HTR-8/SVneo (cell line): ENCODE measurements around the gene PYDC1.
"Not testable (repeated sequence)": the region's sequence is repeated elsewhere in the genome, so short reads cannot be mapped to it uniquely, and the experiment has no call there.

Source experiments
- DNase-seq: peaks from one replicate; pipeline ENCODE4 v3.0.0; 2011; ENCODE audit warnings: low spot score, mixed read lengths; ENCODE audit not compliant: insufficient read length
- FAIRE-seq: peaks from 2 replicates; lab custom pipeline; 2011; peaks lifted over from hg19 to GRCh38; lab: Jason Lieb, UNC

PYDC1 gene

GRCh38 chr16:31199430-31200041, 17.4 kb downstream of the PYDC1 start:
- no peak for DNase-seq
- no peak for FAIRE-seq

- DNase-seq (no peak), FAIRE-seq (no peak)
Observed at GRCh38 chr16:31198207-31198882, 18.6 kb downstream of the PYDC1 start.

GRCh38 chr16:31196324-31197088, 20.4 kb downstream of the PYDC1 start:
- FAIRE-seq (no peak), DNase-seq (no peak)

- not testable (repeated sequence) for DNase-seq, FAIRE-seq
Observed at GRCh38 chr16:31195861-31196260, 21.1 kb downstream of the PYDC1 start.

- DNase-seq (no peak), FAIRE-seq (no peak)
Observed at GRCh38 chr16:31194898-31195297, 22.0 kb downstream of the PYDC1 start.

- no peak for FAIRE-seq
- no peak for DNase-seq
Observed at GRCh38 chr16:31193874-31194273, 23.1 kb downstream of the PYDC1 start.

GRCh38 chr16:31192856-31193642, 23.9 kb downstream of the PYDC1 start:
- FAIRE-seq (no peak), DNase-seq (no peak)

- FAIRE-seq (no peak), DNase-seq (no peak)
Observed at GRCh38 chr16:31191697-31192428, 25.1 kb downstream of the PYDC1 start.

- DNase-seq (no peak), FAIRE-seq (no peak)
Observed at GRCh38 chr16:31190818-31191444, 26.0 kb downstream of the PYDC1 start.

GRCh38 chr16:31190061-31190460, 26.9 kb downstream of the PYDC1 start:
- no peak for FAIRE-seq
- no peak for DNase-seq

GRCh38 chr16:31189412-31189778, 27.5 kb downstream of the PYDC1 start:
- DNase-seq, result no peak
- FAIRE-seq, result no peak

GRCh38 chr16:31188450-31189411, 28.2 kb downstream of the PYDC1 start:
- DNase-seq (no peak), FAIRE-seq (no peak)

GRCh38 chr16:31187808-31188189, 29.1 kb downstream of the PYDC1 start:
- no peak for FAIRE-seq
- DNase-seq, result no peak

GRCh38 chr16:31186930-31187807, 29.8 kb downstream of the PYDC1 start:
- no peak for DNase-seq
- no peak for FAIRE-seq

- FAIRE-seq, result no peak
Observed at GRCh38 chr16:31186176-31186575, 30.8 kb downstream of the PYDC1 start.

GRCh38 chr16:31185339-31185738, 31.6 kb downstream of the PYDC1 start:
- FAIRE-seq, result no peak

More at GRCh38 chr16:31186176-31186575, 30.8 kb downstream of the PYDC1 start:
- no peak for DNase-seq

GRCh38 chr16:31184888-31185287, 32.0 kb downstream of the PYDC1 start:
- DNase-seq (no peak), FAIRE-seq (no peak)

More at GRCh38 chr16:31185339-31185738, 31.6 kb downstream of the PYDC1 start:
- DNase-seq, result no peak
